Neural cell (in vitro differentiated cells): ENCODE data around the gene MCM5. TPM values are rescaled to one million over a fixed set of nuclear protein-coding genes. Genes with fewer than 3 reads are reported as not detected.

Experiments used
- H2AFZ ChIP-seq: fragments of 200-600, 300-800 bp; sonication (generic), shearing (Covaris generic); 2 replicates; pipeline ENCODE4 v1.6.0; 2014; ENCODE audit warnings: low read depth, mild to moderate bottlenecking, antibody characterized with exemption, low read length, moderate library complexity
- H3F3A ChIP-seq: fragments of 200-600 bp; shearing (Covaris generic); 2 replicates; pipeline ENCODE4 v1.6.1; 2016; ENCODE audit warnings: mild to moderate bottlenecking, moderate library complexity, mixed read lengths, antibody characterized with exemption, low read length; ENCODE audit not compliant: insufficient read depth, poor library complexity, severe bottlenecking
- H3K27ac ChIP-seq: fragments of 200-600, 300-800 bp; sonication (generic), shearing (Covaris generic); 2 replicates; pipeline ENCODE4 v1.5.1; 2014; ENCODE audit warnings: mild to moderate bottlenecking, low read length, moderate library complexity
- H3K27me3 ChIP-seq: fragments of 300-800, 200-600 bp; sonication (generic), shearing (Covaris generic); 2 replicates; pipeline ENCODE4 v1.6.0; 2014; ENCODE audit warnings: mild to moderate bottlenecking, low read depth, low read length, moderate library complexity; ENCODE audit not compliant: insufficient read depth
- H3K36me3 ChIP-seq: fragments of 300-800, 200-600 bp; sonication (generic), shearing (Covaris generic); 2 replicates; pipeline ENCODE4 v1.5.1; 2014; ENCODE audit warnings: mild to moderate bottlenecking, antibody characterized with exemption, low read length, moderate library complexity; ENCODE audit not compliant: insufficient read depth
- H3K4me2 ChIP-seq: fragments of 300-800, 200-600 bp; sonication (generic), shearing (Covaris generic); 2 replicates; pipeline ENCODE4 v1.6.0; 2014; ENCODE audit warnings: mild to moderate bottlenecking, low read length
- H3K4me3 ChIP-seq: fragments of 300-800, 200-600 bp; sonication (generic), shearing (Covaris generic); 2 replicates; pipeline ENCODE4 v1.5.1; 2014; ENCODE audit warnings: mild to moderate bottlenecking, low read length, moderate library complexity
- H3K79me2 ChIP-seq: fragments of 200-600 bp; shearing (Covaris generic); replicated peaks from 2 replicates; pipeline ENCODE4 v1.6.0; 2014; ENCODE audit warnings: mild to moderate bottlenecking, low read length, moderate library complexity; ENCODE audit not compliant: insufficient read depth
- H3K9ac ChIP-seq: fragments of 300-800, 200-600 bp; sonication (generic), shearing (Covaris generic); 2 replicates; pipeline ENCODE4 v1.6.1; 2016; ENCODE audit warnings: mild to moderate bottlenecking, low read length, mixed read lengths
- H3K9me2 ChIP-seq: fragments of 200-600 bp; shearing (Covaris generic); 2 replicates; pipeline ENCODE4 v1.6.1; 2016; ENCODE audit warnings: mild to moderate bottlenecking, low read length, mixed read lengths; ENCODE audit not compliant: insufficient read depth
- H3K9me3 ChIP-seq: fragments of 200-600, 300-800 bp; sonication (generic), shearing (Covaris generic); 2 replicates; pipeline ENCODE4 v1.6.1; 2016; ENCODE audit warnings: mild to moderate bottlenecking, mixed run types, low read length, moderate library complexity, mixed read lengths
- H4K20me1 ChIP-seq: fragments of 200-600 bp; shearing (Covaris generic); 2 replicates; pipeline ENCODE4 v1.6.1; 2016; ENCODE audit warnings: mild to moderate bottlenecking, mixed run types; ENCODE audit not compliant: insufficient read depth
- EP300 ChIP-seq: fragments of 450-650 bp; conservative IDR thresholded peaks from 2 replicates; pipeline ENCODE4 v1.6.1; 2014; ENCODE audit warnings: antibody characterized with exemption, mild to moderate bottlenecking, moderate library complexity; ENCODE audit not compliant: poor library complexity, severe bottlenecking
- EZH2 ChIP-seq: fragments of 200-600, 300-800 bp; shearing (Covaris generic), sonication (generic); IDR thresholded peaks from 2 replicates; pipeline ENCODE4 v1.6.1; 2014; ENCODE audit warnings: antibody characterized with exemption, low read length, borderline replicate concordance, mild to moderate bottlenecking; ENCODE audit not compliant: insufficient read depth, poor library complexity, severe bottlenecking
- MXI1 ChIP-seq: fragments of 450-650 bp; conservative IDR thresholded peaks from 2 replicates; pipeline ENCODE4 v1.6.1; 2014; ENCODE audit warnings: antibody characterized with exemption, mild to moderate bottlenecking; ENCODE audit not compliant: poor library complexity, severe bottlenecking
- POLR2AphosphoS5 ChIP-seq: IDR thresholded peaks from 2 replicates; pipeline ENCODE4 v1.6.1; 2012
- RAD21 ChIP-seq: fragments of 450-650 bp; conservative IDR thresholded peaks from 2 replicates; pipeline ENCODE4 v1.6.1; 2014; ENCODE audit warnings: antibody characterized with exemption, mild to moderate bottlenecking, moderate library complexity
- SMC3 ChIP-seq: fragments of 450-650 bp; conservative IDR thresholded peaks from 2 replicates; pipeline ENCODE4 v1.6.1; 2014; ENCODE audit warnings: antibody characterized with exemption, mild to moderate bottlenecking, moderate library complexity; ENCODE audit not compliant: poor library complexity
- TAF1 ChIP-seq: IDR thresholded peaks from 2 replicates; pipeline ENCODE4 v1.6.1; 2012; ENCODE audit warnings: low read depth
- polyA plus RNA-seq: library from polyadenylated mRNA; depleted of rRNA; stranded (reverse); fragments of >200 nt; gene quantifications from 2 replicates; pipeline ENCODE4 v1.2.3, GENCODE V29; 2014
- TF ChIP-seq, protein P1 (sequence below): IDR thresholded peaks from 2 replicates; pipeline ENCODE4 v1.6.1; 2012; ENCODE audit warnings: borderline replicate concordance
- TF ChIP-seq, protein P2 (sequence below): fragments of 450-650 bp; IDR thresholded peaks from 2 replicates; pipeline ENCODE4 v1.5.1; 2014; ENCODE audit warnings: antibody characterized with exemption, mild to moderate bottlenecking, moderate library complexity; ENCODE audit not compliant: poor library complexity, severe bottlenecking

The MCM5 gene
- polyA plus RNA-seq, 1 donor from 2014 or later = 6.9 TPM

DNA sequence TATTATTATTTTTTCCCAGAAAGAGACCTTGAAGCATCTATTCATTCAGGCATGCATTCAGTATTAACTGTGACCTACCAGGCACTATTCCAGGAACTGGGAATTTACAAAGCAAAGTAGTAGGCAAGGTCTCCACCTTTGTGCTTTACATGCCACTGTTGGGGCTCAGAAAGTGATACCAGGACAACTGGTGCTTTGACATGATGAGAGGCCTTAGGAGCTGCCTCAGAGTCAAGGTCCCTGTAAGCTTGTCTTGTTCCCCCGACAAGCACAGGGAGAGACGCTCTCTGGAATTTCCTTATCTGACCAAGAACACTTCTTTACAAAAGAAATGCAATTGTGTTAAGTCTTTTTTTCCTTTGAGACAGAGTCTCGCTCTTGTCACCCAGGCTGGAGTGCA, 21.3 kb upstream of the MCM5 start:
- Histone ChIP-seq H3K9me3 (no peaks in the 10 kb centered on the region), H4K20me1 (no peaks in the 10 kb centered on the region), H3K27me3 (peaks cover 13% of the 10 kb centered on the region), H3K4me2 (no peak overlapping the region), H3K4me3 (no peak overlapping the region), H3K9ac (no peak overlapping the region), H3K36me3 (no peaks in the 10 kb centered on the region), H3K27ac (no peak overlapping the region), H2AFZ (no peak overlapping the region), H3K9me2 (no peaks in the 10 kb centered on the region), H3F3A (no peaks in the 10 kb centered on the region), H3K79me2 (no peaks in the 10 kb centered on the region)
- TF ChIP-seq, protein P1, sequence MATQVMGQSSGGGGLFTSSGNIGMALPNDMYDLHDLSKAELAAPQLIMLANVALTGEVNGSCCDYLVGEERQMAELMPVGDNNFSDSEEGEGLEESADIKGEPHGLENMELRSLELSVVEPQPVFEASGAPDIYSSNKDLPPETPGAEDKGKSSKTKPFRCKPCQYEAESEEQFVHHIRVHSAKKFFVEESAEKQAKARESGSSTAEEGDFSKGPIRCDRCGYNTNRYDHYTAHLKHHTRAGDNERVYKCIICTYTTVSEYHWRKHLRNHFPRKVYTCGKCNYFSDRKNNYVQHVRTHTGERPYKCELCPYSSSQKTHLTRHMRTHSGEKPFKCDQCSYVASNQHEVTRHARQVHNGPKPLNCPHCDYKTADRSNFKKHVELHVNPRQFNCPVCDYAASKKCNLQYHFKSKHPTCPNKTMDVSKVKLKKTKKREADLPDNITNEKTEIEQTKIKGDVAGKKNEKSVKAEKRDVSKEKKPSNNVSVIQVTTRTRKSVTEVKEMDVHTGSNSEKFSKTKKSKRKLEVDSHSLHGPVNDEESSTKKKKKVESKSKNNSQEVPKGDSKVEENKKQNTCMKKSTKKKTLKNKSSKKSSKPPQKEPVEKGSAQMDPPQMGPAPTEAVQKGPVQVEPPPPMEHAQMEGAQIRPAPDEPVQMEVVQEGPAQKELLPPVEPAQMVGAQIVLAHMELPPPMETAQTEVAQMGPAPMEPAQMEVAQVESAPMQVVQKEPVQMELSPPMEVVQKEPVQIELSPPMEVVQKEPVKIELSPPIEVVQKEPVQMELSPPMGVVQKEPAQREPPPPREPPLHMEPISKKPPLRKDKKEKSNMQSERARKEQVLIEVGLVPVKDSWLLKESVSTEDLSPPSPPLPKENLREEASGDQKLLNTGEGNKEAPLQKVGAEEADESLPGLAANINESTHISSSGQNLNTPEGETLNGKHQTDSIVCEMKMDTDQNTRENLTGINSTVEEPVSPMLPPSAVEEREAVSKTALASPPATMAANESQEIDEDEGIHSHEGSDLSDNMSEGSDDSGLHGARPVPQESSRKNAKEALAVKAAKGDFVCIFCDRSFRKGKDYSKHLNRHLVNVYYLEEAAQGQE = no peak
- TF ChIP-seq TAF1 (no peak), POLR2AphosphoS5 (no peak), EZH2 (no peak), EP300 (no peak), SMC3 (no peak), RAD21 (no peak), MXI1 (no peak)
- TF ChIP-seq, protein P2, sequence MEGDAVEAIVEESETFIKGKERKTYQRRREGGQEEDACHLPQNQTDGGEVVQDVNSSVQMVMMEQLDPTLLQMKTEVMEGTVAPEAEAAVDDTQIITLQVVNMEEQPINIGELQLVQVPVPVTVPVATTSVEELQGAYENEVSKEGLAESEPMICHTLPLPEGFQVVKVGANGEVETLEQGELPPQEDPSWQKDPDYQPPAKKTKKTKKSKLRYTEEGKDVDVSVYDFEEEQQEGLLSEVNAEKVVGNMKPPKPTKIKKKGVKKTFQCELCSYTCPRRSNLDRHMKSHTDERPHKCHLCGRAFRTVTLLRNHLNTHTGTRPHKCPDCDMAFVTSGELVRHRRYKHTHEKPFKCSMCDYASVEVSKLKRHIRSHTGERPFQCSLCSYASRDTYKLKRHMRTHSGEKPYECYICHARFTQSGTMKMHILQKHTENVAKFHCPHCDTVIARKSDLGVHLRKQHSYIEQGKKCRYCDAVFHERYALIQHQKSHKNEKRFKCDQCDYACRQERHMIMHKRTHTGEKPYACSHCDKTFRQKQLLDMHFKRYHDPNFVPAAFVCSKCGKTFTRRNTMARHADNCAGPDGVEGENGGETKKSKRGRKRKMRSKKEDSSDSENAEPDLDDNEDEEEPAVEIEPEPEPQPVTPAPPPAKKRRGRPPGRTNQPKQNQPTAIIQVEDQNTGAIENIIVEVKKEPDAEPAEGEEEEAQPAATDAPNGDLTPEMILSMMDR = no peak

DNA sequence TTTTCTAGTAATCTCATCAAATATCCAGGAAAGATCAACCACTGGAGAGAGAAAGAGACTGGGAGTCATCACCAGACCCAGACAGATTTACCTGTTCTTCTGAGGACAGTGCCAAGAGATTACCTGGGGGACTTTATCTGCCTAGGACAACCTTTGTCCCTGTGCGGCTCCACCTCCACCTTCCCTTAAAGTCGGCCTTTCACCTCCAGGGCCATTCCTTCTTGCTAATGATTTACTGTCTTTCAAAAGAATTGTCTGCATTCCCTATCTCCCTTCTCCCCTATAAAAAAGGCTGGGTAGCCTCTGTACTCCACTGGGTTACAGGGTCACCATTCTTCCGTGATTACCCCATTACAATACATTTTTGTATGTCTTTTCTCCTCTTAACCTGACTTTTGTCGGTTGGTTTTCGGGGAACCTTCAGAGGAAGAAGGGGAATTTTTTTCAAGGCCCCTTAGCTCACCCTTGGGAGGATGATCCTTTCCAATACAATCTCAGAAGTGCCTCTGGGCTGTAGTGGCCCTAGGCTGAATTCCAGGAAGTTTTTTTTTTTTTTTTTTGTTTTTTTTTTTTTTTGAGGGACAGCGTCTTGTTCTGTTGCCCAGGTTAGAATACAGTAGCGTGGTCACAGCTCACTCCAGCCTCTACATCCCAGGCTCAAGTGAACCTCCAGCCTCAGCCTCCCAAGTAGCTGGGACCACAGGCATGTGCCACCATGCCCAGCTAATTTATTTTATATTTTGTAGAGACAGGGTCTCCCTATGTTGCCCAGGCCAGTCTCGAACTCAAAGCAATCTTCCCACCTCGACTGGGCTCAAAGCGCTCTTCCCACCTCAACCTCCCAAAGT, 20.6 kb upstream of the MCM5 start:
- no peaks in the 10 kb centered on the region for H3K36me3 ChIP-seq
- H3K9me2 ChIP-seq = no peaks in the 10 kb centered on the region
- no peak overlapping the region for H3K27ac ChIP-seq
- no peak overlapping the region for H3K9ac ChIP-seq
- H2AFZ ChIP-seq = no peak overlapping the region
- H3K27me3 ChIP-seq = peaks cover 13% of the 10 kb centered on the region
- H3K4me3 ChIP-seq = no peak overlapping the region
- no peaks in the 10 kb centered on the region for H4K20me1 ChIP-seq
- no peaks in the 10 kb centered on the region for H3K79me2 ChIP-seq
- no peaks in the 10 kb centered on the region for H3F3A ChIP-seq
- TF ChIP-seq RAD21 (no peak), EZH2 (no peak), TAF1 (no peak), MXI1 (no peak), EP300 (no peak), SMC3 (no peak), POLR2AphosphoS5 (no peak)
- TF ChIP-seq, protein P2 = no peak
- TF ChIP-seq, protein P1 = no peak
- no peaks in the 10 kb centered on the region for H3K9me3 ChIP-seq
- H3K4me2 ChIP-seq = no peak overlapping the region
